ENCODE measurements around the gene KRT79. TPM values are rescaled to one million over a fixed set of nuclear protein-coding genes. Genes with fewer than 3 reads are reported as not detected.

The KRT79 gene
- total and polyA plus RNA-seq, 2 experiments from 2014 or later, result 0.07 TPM; not detected in 1

- DNase-seq (ENCODE audit: low spot score), result peak; percentile 40
- Histone ChIP-seq H3K36me3 (replicated peaks; ENCODE audit: insufficient read depth, low read depth) (no peaks in the 10 kb centered on the region), H2AFZ (peak overlapping the region; percentile 30), H3K4me2 (peak overlapping the region; percentile 80), H3K9me2 (replicated peaks; ENCODE audit: insufficient read depth) (no peaks in the 10 kb centered on the region), H3K9me3 (ENCODE audit: low read depth) (no peaks in the 10 kb centered on the region), H3K79me2 (no peaks in the 10 kb centered on the region), H3K4me3 (no peak overlapping the region), H3K4me1 (ENCODE audit: insufficient read depth) (peaks cover 55% of the 10 kb centered on the region), H3K27me3 (no peaks in the 10 kb centered on the region), H3K27ac (peak overlapping the region; percentile 89), H4K20me1 (ENCODE audit: insufficient read depth, poor library complexity, severe bottlenecking) (no peaks in the 10 kb centered on the region)
- TF ChIP-seq EZH2phosphoT487 (IDR thresholded peaks at IDR 0.05; ENCODE audit: low read depth, severe bottlenecking, unreplicated experiment), result no peak
- TF ChIP-seq EZH2 (IDR thresholded peaks at IDR 0.05; ENCODE audit: borderline replicate concordance), result no peak
- TF ChIP-seq CTCF (IDR thresholded peaks at IDR 0.05; ENCODE audit: poor library complexity), result no peak
- 67% methylated on average over 10 of the region's 10 CpGs for WGBS (ENCODE audit: low lambda C conversion rate, missing lambda C conversion rate)
Observed at GRCh38 chr12:52874573-52875435, 40.7 kb upstream of the KRT79 start.

GRCh38 chr12:52873832-52874572 lies 39.9 kb upstream of the KRT79 start:
- TF ChIP-seq EZH2phosphoT487 (IDR thresholded peaks at IDR 0.05; ENCODE audit: low read depth, severe bottlenecking, unreplicated experiment), result no peak
- no peak for TF ChIP-seq EZH2 (IDR thresholded peaks at IDR 0.05; ENCODE audit: borderline replicate concordance)
- no peak for TF ChIP-seq CTCF (IDR thresholded peaks at IDR 0.05; ENCODE audit: poor library complexity)
- H3K4me1 ChIP-seq (ENCODE audit: insufficient read depth), result peaks cover 51% of the 10 kb centered on the region
- H4K20me1 ChIP-seq (ENCODE audit: insufficient read depth, poor library complexity, severe bottlenecking), result no peaks in the 10 kb centered on the region
- H2AFZ ChIP-seq, result peak overlapping the region; percentile 30
- H3K36me3 ChIP-seq (replicated peaks; ENCODE audit: insufficient read depth, low read depth), result no peaks in the 10 kb centered on the region
- H3K4me3 ChIP-seq, result peak overlapping the region; percentile 2
- H3K79me2 ChIP-seq, result no peaks in the 10 kb centered on the region
- peak; percentile 96 for DNase-seq (ENCODE audit: low spot score)
- H3K27ac ChIP-seq, result peak overlapping the region; percentile 91
- no peaks in the 10 kb centered on the region for H3K27me3 ChIP-seq
- no peaks in the 10 kb centered on the region for H3K9me3 ChIP-seq (ENCODE audit: low read depth)
- 5% methylated on average over 29 of the region's 55 CpGs for WGBS (ENCODE audit: low lambda C conversion rate, missing lambda C conversion rate)
- no peaks in the 10 kb centered on the region for H3K9me2 ChIP-seq (replicated peaks; ENCODE audit: insufficient read depth)
- H3K4me2 ChIP-seq, result peak overlapping the region; percentile 80

GRCh38 chr12:52873513-52873831 lies 39.4 kb upstream of the KRT79 start:
- Histone ChIP-seq H3K27ac (peak overlapping the region; percentile 91), H3K4me3 (no peak overlapping the region), H2AFZ (peak overlapping the region; percentile 12), H3K36me3 (replicated peaks; ENCODE audit: insufficient read depth, low read depth) (no peaks in the 10 kb centered on the region), H3K27me3 (no peaks in the 10 kb centered on the region), H4K20me1 (ENCODE audit: insufficient read depth, poor library complexity, severe bottlenecking) (no peaks in the 10 kb centered on the region), H3K4me1 (ENCODE audit: insufficient read depth) (peaks cover 46% of the 10 kb centered on the region), H3K9me2 (replicated peaks; ENCODE audit: insufficient read depth) (no peaks in the 10 kb centered on the region), H3K9me3 (ENCODE audit: low read depth) (no peaks in the 10 kb centered on the region), H3K4me2 (peak overlapping the region; percentile 80), H3K79me2 (no peaks in the 10 kb centered on the region)
- 70% methylated on average over 4 of the region's 4 CpGs for WGBS (ENCODE audit: low lambda C conversion rate, missing lambda C conversion rate)
- DNase-seq (ENCODE audit: low spot score), result no peak
- TF ChIP-seq EZH2 (IDR thresholded peaks at IDR 0.05; ENCODE audit: borderline replicate concordance) (no peak), CTCF (IDR thresholded peaks at IDR 0.05; ENCODE audit: poor library complexity) (no peak), EZH2phosphoT487 (IDR thresholded peaks at IDR 0.05; ENCODE audit: low read depth, severe bottlenecking, unreplicated experiment) (no peak)
